ENCODE results near the gene KRTAP5-6.

Gene KRTAP5-6

GRCh38 chr11:1735271-1735670 lies 38.3 kb downstream of the KRTAP5-6 start:
- DNase-seq, result no peak

DNA sequence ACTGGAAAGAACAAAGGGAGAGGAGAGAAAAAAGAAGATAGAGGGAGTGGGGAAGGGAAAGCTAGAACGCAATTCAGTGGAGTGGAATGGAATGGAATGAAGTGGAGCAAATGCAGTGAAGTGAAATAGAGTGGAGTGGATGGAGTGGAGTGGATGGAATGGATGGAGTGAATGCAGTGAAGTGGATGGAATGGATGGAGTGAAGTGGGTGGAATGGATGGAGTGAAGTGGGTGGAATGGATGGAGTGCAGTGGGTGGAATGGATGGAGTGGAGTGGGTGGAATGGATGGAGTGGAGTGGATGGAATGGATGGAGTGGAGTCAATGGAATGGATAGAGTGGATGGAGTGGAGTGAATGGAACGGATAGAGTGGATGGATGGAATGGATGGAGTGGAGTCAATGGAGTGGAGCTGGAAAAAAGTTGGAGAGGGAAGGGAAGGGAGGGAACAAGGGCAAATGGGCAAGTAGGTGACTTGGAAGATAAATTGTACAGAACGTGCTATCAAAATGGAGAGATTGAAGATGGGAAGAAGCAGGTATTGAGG lies 39.5 kb downstream of the KRTAP5-6 start:
- DNase-seq, result no peak

DNA sequence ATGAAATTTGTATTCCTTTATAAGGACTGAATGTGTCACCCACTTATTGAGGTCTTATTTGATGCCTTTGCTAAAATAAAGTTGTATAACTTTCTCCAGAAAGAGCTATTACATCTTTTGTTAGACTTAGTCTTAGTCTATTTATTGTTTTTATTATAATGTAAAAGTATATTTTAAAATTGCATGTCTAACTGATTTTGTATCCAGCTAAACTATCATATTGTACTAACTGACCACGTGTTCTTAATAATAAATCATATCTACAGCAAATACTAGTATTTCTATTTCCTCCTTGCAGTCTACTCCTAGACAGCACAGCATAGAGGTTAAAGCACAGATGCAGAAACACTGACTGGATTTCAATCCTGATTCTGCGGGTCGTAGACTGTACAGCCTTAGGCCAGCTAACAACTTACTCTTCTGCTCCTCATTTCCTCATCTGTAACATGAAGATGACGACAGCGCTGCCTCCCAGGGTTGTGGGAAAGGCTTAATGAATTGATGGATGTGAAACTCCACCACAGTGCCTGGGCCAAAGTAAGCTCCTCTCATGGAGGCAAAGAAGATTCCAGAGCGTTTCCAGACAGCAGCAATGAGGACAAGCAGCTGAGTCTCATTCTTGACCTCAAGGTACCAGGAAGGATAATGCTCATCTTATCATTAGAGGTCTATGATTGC lies 40.2 kb downstream of the KRTAP5-6 start:
- DNase-seq, result no peak

GRCh38 chr11:1738380-1738779 lies 41.4 kb downstream of the KRTAP5-6 start:
- no peak for DNase-seq

DNA sequence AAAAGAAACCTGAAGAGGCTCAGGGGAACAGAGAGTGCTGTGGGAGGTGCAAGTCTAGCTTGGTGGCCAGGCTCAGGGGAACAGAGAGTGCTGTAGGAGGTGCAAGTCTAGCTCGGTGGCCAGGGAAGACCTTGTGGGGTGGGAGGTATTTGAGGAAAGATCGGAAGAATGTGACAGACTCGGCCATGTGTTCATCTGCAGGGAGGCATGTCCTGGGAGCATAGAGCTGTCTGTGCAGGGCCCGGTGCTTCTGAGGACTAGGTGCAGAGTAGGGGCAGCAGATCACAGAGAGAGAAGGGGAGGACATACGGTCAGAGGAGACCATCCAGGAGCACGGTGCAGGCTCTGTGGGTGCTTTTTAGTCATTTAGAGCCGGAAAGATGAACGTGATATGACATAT lies 42.6 kb downstream of the KRTAP5-6 start:
- DNase-seq, result no peak

DNA sequence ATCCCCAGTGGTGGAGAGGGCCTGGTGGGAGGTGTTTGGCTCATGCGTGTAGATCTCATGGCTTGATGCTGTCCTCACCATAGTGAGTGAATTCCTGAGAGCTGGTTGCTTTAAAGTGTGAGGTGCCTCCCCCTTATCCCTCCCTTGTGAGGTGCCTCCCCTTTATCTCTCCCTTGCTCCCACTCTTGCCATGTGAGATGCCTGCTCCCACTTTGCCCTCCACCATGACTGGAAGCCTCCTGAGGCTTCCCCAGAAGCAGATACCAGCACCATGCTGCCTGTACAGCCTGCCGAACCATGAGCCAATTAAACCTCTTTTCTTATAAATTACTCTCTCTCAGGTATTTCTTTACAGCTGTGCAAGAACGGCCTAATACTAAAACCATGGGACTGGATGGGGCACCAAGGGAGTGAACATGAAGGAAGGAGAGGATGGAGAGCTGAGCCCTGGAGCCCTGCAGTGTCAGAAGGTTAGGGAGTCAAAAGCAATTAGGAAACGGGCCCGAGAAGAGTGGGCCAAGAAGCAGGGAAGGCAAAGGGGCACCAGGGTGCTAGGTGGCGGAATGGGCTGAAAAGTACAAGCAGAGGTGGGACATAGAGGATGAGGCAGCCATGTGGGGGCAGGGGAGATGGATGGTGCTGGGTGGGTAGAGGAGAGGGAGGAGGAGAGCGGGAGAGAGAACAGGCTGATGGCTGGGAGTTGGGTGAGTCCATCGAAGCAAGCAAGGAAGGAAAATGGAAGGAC lies 44.0 kb downstream of the KRTAP5-6 start:
- no peak for DNase-seq

- DNase-seq, result no peak
Measured at GRCh38 chr11:1741741-1742140, 44.7 kb downstream of the KRTAP5-6 start.

GRCh38 chr11:1742371-1742770 lies 45.4 kb downstream of the KRTAP5-6 start:
- DNase-seq, result no peak

GRCh38 chr11:1742869-1743584 lies 46.0 kb downstream of the KRTAP5-6 start:
- DNase-seq, result no peak

- DNase-seq, result no peak
Measured at GRCh38 chr11:1743585-1744136, 46.7 kb downstream of the KRTAP5-6 start.

DNA sequence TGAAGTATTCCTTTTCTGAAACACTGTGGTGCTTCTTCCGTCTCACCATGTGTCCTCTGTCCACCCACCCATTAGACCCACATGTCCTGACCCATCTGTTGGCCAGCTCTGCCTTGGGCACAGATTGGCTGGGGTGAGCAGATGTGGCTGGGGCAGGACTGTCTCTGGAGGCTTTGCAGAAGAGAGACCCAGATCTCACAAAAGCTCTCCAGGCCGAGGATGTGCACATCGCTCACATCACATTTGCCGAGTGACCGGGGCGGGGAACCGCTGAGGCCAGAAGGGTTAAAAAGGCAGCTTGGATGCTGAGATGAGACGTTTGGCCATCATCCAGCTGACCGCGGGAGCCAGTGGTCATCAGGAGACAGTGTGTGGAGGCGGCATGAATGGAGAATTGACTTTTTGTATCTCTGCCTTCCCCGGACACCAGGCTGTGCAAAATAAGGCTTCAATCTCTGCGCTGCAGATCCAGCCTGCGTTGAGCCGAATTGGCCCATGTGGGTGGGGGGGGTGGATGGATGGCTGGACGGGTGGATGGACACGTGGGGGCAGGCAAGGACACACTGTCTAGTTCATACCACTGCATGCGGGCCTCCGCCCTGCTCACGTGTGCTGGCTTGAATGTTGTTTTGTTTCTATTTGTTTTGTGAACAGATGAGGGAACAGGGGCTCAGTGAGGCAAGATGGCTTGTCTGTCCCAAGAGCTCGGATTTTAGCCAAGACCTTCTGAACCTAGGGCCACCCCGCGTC lies 47.3 kb downstream of the KRTAP5-6 start:
- no peak for DNase-seq

GRCh38 chr11:1744891-1745700 lies 48.1 kb downstream of the KRTAP5-6 start:
- no peak for DNase-seq

- no peak for DNase-seq
Measured at GRCh38 chr11:1745701-1746320, 48.8 kb downstream of the KRTAP5-6 start.

GRCh38 chr11:1746511-1746931 lies 49.5 kb downstream of the KRTAP5-6 start:
- DNase-seq, result no peak

DNA sequence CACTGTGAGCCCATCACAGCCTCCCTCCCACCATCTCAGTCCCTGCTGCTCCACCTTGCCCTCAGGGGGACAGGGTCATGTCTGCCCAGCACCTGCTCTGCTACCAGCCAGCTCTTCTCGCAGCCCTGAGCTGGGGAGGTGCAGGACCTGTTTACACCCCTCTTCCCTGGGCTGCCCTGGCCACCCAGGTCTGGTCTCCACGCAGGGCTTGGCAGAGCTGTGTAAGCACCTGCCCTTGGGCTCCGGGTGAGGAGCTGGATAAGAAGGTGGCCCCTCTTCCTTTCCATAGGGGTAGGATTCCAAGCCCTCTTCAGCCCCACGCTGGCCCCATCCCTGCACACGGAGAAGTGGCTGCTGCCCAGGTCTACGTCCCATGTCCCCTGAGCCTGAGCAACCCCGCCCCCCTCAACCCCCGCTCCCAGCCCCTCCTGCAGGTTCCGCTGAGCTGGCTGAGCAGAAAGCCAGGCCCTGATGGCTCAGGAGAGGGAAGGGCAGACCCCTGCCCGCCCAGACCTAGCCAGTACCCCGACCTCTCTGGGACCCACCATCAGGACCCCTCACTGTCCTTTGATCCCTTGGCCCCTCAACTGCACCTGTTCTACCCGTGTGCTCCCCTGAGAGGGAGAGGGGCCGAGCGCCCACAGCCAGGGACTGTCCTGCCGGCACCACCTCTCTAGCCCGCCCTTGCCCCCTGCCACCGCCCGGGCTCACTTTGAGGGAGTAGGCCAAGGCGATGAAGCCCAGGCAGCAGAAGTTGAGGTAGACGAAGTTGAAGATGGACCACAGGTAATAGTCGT lies 50.2 kb downstream of the KRTAP5-6 start:
- no peak for DNase-seq
